Endothelial cell of umbilical vein (primary cell): ENCODE results near the gene NUP50. TPM values are rescaled to one million over a fixed set of nuclear protein-coding genes. Genes with fewer than 3 reads are reported as not detected.

Experiments
- BruUV-seq: library from RNA; stranded (reverse); fragments of 400-500 nt; replicated peaks from 2 replicates; lab custom pipeline; 2021; lab: Mats Ljungman, UMichigan
- CTCF ChIA-PET: fragments of 300-600, 350-600 bp; sonication (Branson Sonifier 250); formaldehyde crosslinking; loops from one replicate; lab custom pipeline; 2021; ENCODE audit warnings: antibody characterized with exemption, inconsistent platforms; lab: Charles Lee
- POLR2A ChIA-PET: fragments of 300-600, 350-600 bp; sonication (Branson Sonifier 250); formaldehyde crosslinking; loops from one replicate; lab custom pipeline; 2021; ENCODE audit warnings: antibody characterized with exemption, inconsistent platforms; lab: Charles Lee
- DNase-seq: peaks from one replicate; pipeline ENCODE4 v3.0.0-alpha.2; 2011; ENCODE audit warnings: low read depth, low spot score
- FAIRE-seq: peaks from 2 replicates; lab custom pipeline; 2011; peaks lifted over from hg19 to GRCh38; lab: Jason Lieb, UNC
- H2AFZ ChIP-seq: 2 replicates; pipeline ENCODE4 v1.6.0; 2012; ENCODE audit warnings: low read depth, low read length, control low read depth, inconsistent platforms
- H3K27ac ChIP-seq: 2 replicates; pipeline ENCODE4 v1.5.1; 2011; ENCODE audit warnings: low read depth, mild to moderate bottlenecking, control low read depth, low read length, moderate library complexity; ENCODE audit not compliant: insufficient read depth
- H3K27me3 ChIP-seq, 2 experiments: 2 replicates each; pipeline versions ENCODE4 v1.6.0 to v1.6.1; 2011; ENCODE audit warnings: low read length in 2 of 2, mixed read lengths in 1 of 2; ENCODE audit not compliant: control insufficient read depth in 2 of 2, insufficient read depth in 2 of 2
- H3K36me3 ChIP-seq, 2 experiments: 2 replicates in 1 of 2; 3 replicates in 1 of 2; pipeline ENCODE4 v1.5.1; 2011; ENCODE audit warnings: low read length in 2 of 2, mild to moderate bottlenecking in 1 of 2, moderate library complexity in 1 of 2; ENCODE audit not compliant: control insufficient read depth in 2 of 2, insufficient read depth in 2 of 2; ENCODE audit errors: extremely low read depth in 1 of 2
- H3K4me1 ChIP-seq: 3 replicates; pipeline ENCODE4 v1.5.1; 2011; ENCODE audit warnings: mild to moderate bottlenecking, low read length; ENCODE audit not compliant: control insufficient read depth, insufficient read depth; ENCODE audit errors: extremely low read depth
- H3K4me2 ChIP-seq: 2 replicates; pipeline ENCODE4 v1.6.1; 2011; ENCODE audit warnings: low read length, control low read depth, mixed read lengths; ENCODE audit not compliant: insufficient read depth
- H3K4me3 ChIP-seq, 3 experiments: fragments of 200-600 bp in 1 of 3; sonication (generic), shearing (Covaris generic) in 1 of 3; replicated peaks in 1 of 3; 2 replicates each; pipeline ENCODE4 v1.5.1; 2011 to 2016; ENCODE audit warnings: control low read depth in 3 of 3, low read length in 3 of 3, mild to moderate bottlenecking in 2 of 3, inconsistent platforms in 1 of 3, low read depth in 1 of 3, moderate library complexity in 1 of 3; ENCODE audit not compliant: insufficient read depth in 1 of 3
- H3K79me2 ChIP-seq: 2 replicates; pipeline ENCODE4 v1.6.0; 2012; ENCODE audit warnings: low read length, inconsistent platforms; ENCODE audit not compliant: control insufficient read depth, insufficient read depth
- H3K9ac ChIP-seq: replicated peaks from 2 replicates; pipeline ENCODE3; 2011; ENCODE audit warnings: low read length, control low read depth; ENCODE audit not compliant: insufficient read depth; ENCODE audit errors: extremely low read depth
- H3K9me1 ChIP-seq: replicated peaks from 3 replicates; pipeline ENCODE4 v1.6.0; 2011; ENCODE audit warnings: mild to moderate bottlenecking, low read length; ENCODE audit not compliant: control insufficient read depth, insufficient read depth; ENCODE audit errors: extremely low read depth
- H3K9me3 ChIP-seq: replicated peaks from 2 replicates; pipeline ENCODE4 v1.5.1; 2012; ENCODE audit warnings: low read length, inconsistent platforms; ENCODE audit not compliant: control insufficient read depth, insufficient read depth
- H4K20me1 ChIP-seq: replicated peaks from 2 replicates; pipeline ENCODE3; 2011; ENCODE audit warnings: mild to moderate bottlenecking, low read length; ENCODE audit not compliant: control insufficient read depth, insufficient read depth; ENCODE audit errors: extremely low read depth
- EZH2 ChIP-seq: IDR thresholded peaks from 2 replicates; pipeline ENCODE4 v1.6.1; 2012; ENCODE audit warnings: borderline replicate concordance, low read depth, mild to moderate bottlenecking, moderate library complexity, low read length, inconsistent platforms; ENCODE audit not compliant: severe bottlenecking
- FOS ChIP-seq: IDR thresholded peaks from 2 replicates; pipeline ENCODE4 v1.6.1; 2011; ENCODE audit warnings: mild to moderate bottlenecking, low read length, moderate library complexity, borderline replicate concordance; ENCODE audit not compliant: insufficient read depth
- GATA2 ChIP-seq: IDR thresholded peaks from 2 replicates; pipeline ENCODE4 v1.7.0; 2011; ENCODE audit warnings: low read depth, mild to moderate bottlenecking, moderate library complexity, mixed read lengths, low read length; ENCODE audit not compliant: insufficient read length, insufficient read depth
- MAX ChIP-seq: IDR thresholded peaks from 2 replicates; pipeline ENCODE4 v1.6.1; 2011; ENCODE audit not compliant: insufficient read depth, insufficient read length
- POLR2A ChIP-seq: IDR thresholded peaks from 2 replicates; pipeline ENCODE4 v1.6.1; 2012; ENCODE audit warnings: low read depth, mild to moderate bottlenecking, control low read depth, low read length
- dilution Hi-C: fragments of 300-500 bp; cut with MboI; formaldehyde crosslinking; loops from one replicate; pipeline ENCODE4 v1.15.0; 2019; ENCODE audit warnings: low sequenced_read_pairs; ENCODE audit not compliant: extremely low pct_ligation_motif_present
- intact Hi-C: fragments of 100-400 bp; cut with micrococcal nuclease; formaldehyde crosslinking; loops from one replicate; pipeline ENCODE4 v1.10.0; 2022
- polyA plus RNA-seq, 4 experiments: library from polyadenylated mRNA; depleted of rRNA in 3 of 4; stranded (reverse) in 3 of 4; unstranded in 1 of 4; fragments of >200 nt; gene quantifications; 2 replicates each; pipeline versions ENCODE4 v1.2.1 to v1.2.3, GENCODE V29; 2011 to 2012; ENCODE audit warnings: missing spikeins in 1 of 4
- total RNA-seq: library from RNA; stranded (reverse); gene quantifications from 2 replicates; pipeline ENCODE4 v1.2.3, GENCODE V29; 2021

Gene NUP50
- total and polyA plus RNA-seq, 2 donors (not counting 3 experiments of a cell fraction or from before 2014, with no cell fraction given), result 12.4 to 90.9 TPM

- H3K79me2 ChIP-seq, result no peaks in the 10 kb centered on the region
- no peaks in the 10 kb centered on the region for H3K9me1 ChIP-seq
- DNase-seq (no peak), FAIRE-seq (no peak)
- POLR2A ChIA-PET, result no interaction called here
- no peaks in the 10 kb centered on the region for H3K9me3 ChIP-seq
- CTCF ChIA-PET, result interaction anchor here (1.1 kb wide), 1 partner anchor 13 kb away, joined by 3 read pairs; no protein-coding TSS in a partner anchor
- no peak overlapping the region for H3K4me3 ChIP-seq
- intact Hi-C loops (no loop called here), dilution Hi-C loops (no loop called here)
- no peaks in the 10 kb centered on the region for H3K27me3 ChIP-seq
- peaks cover 0 to 25% of the 10 kb centered on the region in 2 experiments for H3K36me3 ChIP-seq
- H3K9ac ChIP-seq, result no peak overlapping the region
- no peak overlapping the region for H2AFZ ChIP-seq
- H3K4me1 ChIP-seq, result no peaks in the 10 kb centered on the region
- H4K20me1 ChIP-seq, result no peaks in the 10 kb centered on the region
- no peak overlapping the region for H3K27ac ChIP-seq
- H3K4me2 ChIP-seq, result no peak overlapping the region
- BruUV-seq, result no TSS peak
- TF ChIP-seq GATA2 (no peak), MAX (no peak), EZH2 (no peak), FOS (no peak), POLR2A (no peak)
Measured at GRCh38 chr22:45196926-45197605, 33.3 kb downstream of the NUP50 start.
